Vagina (tissue), 2 donors: ENCODE measurements around the gene RHOV. TPM values are rescaled to one million over a fixed set of nuclear protein-coding genes. Genes with fewer than 3 reads are reported as not detected.

Experiments used
- DNase-seq, 2 donors: peaks; one replicate each; pipeline ENCODE4 v3.0.0-alpha.2; 2017; ENCODE audit errors: extremely low spot score in 2 of 2
- H3K27ac ChIP-seq: fragments of 200-600 bp; sonication (generic); one replicate; pipeline ENCODE4 v1.5.1; 2019
- H3K27me3 ChIP-seq: fragments of 200-600 bp; sonication (generic); one replicate; pipeline ENCODE4 v1.5.1; 2019
- H3K36me3 ChIP-seq, 2 donors: fragments of 200-600 bp; sonication (generic); one replicate each; pipeline ENCODE4 v1.5.1; 2017 to 2019
- H3K4me1 ChIP-seq: fragments of 200-600 bp; sonication (generic); one replicate; pipeline ENCODE4 v1.5.1; 2019
- H3K4me3 ChIP-seq, 2 donors: fragments of 200-600 bp; sonication (generic); 1 replicate in 1 of 2; 2 replicates in 1 of 2; pipeline ENCODE4 v1.5.1; 2016 to 2019
- H3K9me3 ChIP-seq: fragments of 200-600 bp; sonication (generic); one replicate; pipeline ENCODE4 v1.5.1; 2019
- POLR2A ChIP-seq, 2 donors: fragments of 450-650 bp; IDR thresholded peaks; one replicate each; pipeline ENCODE4 v1.6.1; 2017; ENCODE audit warnings: antibody characterized with exemption in 2 of 2, mild to moderate bottlenecking in 2 of 2, moderate library complexity in 2 of 2
- POLR2AphosphoS5 ChIP-seq, 2 donors: sonication (generic); formaldehyde crosslinking; IDR thresholded peaks; one replicate each; pipeline ENCODE4 v1.9.0; 2017; ENCODE audit warnings: antibody characterized with exemption in 2 of 2, mild to moderate bottlenecking in 2 of 2, low read depth in 1 of 2; ENCODE audit not compliant: insufficient read depth in 1 of 2
- intact Hi-C: fragments of 100-400 bp; cut with DNase I; formaldehyde crosslinking; loops from one replicate; pipeline ENCODE4 v1.15.1; 2023
- total RNA-seq: library from RNA; depleted of rRNA; stranded (reverse); fragments of >200 nt; gene quantifications from one replicate; pipeline ENCODE4 v1.2.3, GENCODE V29; 2016
- TF ChIP-seq, protein P1 (sequence below), 3 experiments: fragments of 450-650 bp in 2 of 3; fragments of 200-600 bp in 1 of 3; sonication (generic) in 1 of 3; IDR thresholded peaks; one replicate each; pipeline ENCODE4 v1.5.1; 2017 to 2019; ENCODE audit warnings: antibody characterized with exemption in 3 of 3, mild to moderate bottlenecking in 2 of 3, moderate library complexity in 2 of 3

Gene RHOV
- total RNA-seq, 1 donor from 2014 or later, result 32.9 TPM

DNA sequence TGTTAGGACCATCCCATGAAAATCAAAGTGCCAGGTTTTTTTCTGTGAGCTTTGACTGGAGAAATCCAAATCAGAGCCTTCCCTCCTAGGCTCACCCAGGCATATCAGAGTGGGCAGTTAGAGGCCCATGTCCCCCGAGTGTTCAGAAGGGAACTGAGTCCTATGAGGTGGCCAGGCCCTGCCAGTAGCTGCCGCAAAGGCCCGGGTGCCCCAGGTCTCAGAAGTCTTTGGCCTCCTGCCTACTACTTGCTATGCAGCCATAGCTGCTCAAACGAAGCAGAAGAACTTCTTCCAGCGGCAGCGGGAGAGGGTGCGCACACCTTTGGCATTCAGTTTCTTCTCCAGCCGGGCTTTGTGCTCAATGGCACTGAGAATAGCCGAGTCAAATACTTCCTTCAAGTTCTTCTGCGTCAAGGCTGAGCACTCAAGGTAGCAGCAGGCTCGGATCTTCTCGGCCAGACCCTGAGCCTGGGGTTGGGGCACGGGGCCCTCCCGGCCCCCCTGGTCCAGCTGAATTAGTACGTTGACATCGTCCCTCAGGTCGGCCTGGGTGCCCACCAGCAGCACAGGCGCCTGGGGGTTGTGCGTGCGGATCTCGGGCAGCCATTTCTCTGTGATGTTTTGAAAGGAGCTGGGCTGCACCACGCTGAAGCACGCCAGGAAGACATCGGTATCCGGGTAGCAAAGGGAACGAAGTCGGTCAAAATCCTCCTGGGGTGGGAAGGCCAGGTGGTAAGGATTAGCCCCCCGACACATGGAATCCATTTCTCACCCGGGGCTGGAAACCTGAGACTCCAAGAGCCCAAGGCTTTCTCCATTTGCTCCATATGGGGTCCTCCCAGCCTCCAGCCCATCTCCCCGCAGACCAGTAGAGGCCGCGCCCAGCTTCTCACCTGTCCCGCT lies 992 bp downstream of the RHOV start:
- intact Hi-C loops, result no loop called here
- peak overlapping the region; percentile 69 for H3K27ac ChIP-seq
- no peak for TF ChIP-seq POLR2AphosphoS5 (IDR thresholded peaks at IDR 0.05; ENCODE audit: insufficient read depth in 1 of 2, low read depth in 1 of 2)
- no peak for DNase-seq
- H3K36me3 ChIP-seq, result no peaks in the 10 kb centered on the region
- H3K9me3 ChIP-seq, result no peaks in the 10 kb centered on the region
- peak overlapping the region; percentile 47 to 59 for H3K4me3 ChIP-seq
- peaks cover 16% of the 10 kb centered on the region for H3K4me1 ChIP-seq
- no peaks in the 10 kb centered on the region for H3K27me3 ChIP-seq

DNA sequence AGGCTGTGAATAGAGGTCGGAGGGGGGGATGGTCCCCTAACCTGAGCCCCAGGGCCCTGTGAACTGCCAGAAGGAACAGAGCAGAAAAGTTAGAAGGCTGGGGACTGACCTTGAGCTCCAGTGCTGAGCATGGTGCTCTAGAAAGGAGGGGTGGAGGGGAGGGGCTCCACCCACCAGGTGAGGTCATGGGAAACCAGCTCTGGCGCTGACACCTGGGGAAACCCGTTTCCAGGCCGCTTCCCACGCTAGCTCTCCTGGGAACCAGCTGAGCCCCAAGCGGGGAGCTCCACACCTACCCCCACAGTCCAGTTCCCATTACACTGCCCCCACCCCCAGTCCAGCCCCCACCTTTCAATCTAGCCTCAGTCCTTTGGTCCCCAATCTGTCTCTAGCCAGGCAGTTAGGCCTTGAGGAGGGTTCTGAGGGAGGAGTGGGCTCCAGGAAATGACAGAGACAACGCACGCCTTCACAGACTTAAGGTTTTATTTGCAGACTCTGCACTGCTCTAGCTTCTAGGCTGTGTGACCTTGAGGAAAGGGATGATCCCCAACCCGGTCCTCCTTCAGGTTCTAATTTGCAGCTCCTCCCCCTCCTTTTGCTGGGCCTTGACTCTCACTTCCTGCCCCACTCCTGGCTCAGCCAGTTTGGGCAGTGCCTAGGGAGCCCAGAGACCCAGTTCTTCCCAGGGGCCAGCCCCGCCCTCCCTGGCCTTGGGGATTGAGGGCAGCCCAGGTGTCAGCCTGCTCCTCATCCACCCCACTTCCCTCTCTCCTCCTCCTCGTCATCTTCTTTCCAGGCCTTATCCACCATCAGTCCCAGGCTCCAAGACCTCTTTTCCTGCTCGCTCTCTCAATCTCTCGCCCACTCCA lies 2.1 kb downstream of the RHOV start:
- Histone ChIP-seq H3K4me1 (peaks cover 16% of the 10 kb centered on the region), H3K36me3 (no peaks in the 10 kb centered on the region), H3K27me3 (no peaks in the 10 kb centered on the region), H3K9me3 (no peaks in the 10 kb centered on the region), H3K4me3 (peak overlapping the region in 1 of 2 donors; percentile 47), H3K27ac (peak overlapping the region; percentile 69)
- DNase-seq, result no peak
- TF ChIP-seq POLR2AphosphoS5 (IDR thresholded peaks at IDR 0.05; ENCODE audit: insufficient read depth in 1 of 2, low read depth in 1 of 2) (peak in 1 of 2 donors; percentile 40), POLR2A (IDR thresholded peaks at IDR 0.05) (no peak)
- TF ChIP-seq, protein P1, sequence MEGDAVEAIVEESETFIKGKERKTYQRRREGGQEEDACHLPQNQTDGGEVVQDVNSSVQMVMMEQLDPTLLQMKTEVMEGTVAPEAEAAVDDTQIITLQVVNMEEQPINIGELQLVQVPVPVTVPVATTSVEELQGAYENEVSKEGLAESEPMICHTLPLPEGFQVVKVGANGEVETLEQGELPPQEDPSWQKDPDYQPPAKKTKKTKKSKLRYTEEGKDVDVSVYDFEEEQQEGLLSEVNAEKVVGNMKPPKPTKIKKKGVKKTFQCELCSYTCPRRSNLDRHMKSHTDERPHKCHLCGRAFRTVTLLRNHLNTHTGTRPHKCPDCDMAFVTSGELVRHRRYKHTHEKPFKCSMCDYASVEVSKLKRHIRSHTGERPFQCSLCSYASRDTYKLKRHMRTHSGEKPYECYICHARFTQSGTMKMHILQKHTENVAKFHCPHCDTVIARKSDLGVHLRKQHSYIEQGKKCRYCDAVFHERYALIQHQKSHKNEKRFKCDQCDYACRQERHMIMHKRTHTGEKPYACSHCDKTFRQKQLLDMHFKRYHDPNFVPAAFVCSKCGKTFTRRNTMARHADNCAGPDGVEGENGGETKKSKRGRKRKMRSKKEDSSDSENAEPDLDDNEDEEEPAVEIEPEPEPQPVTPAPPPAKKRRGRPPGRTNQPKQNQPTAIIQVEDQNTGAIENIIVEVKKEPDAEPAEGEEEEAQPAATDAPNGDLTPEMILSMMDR (IDR thresholded peaks at IDR 0.05), result no peak
- intact Hi-C loops, result no loop called here

DNA sequence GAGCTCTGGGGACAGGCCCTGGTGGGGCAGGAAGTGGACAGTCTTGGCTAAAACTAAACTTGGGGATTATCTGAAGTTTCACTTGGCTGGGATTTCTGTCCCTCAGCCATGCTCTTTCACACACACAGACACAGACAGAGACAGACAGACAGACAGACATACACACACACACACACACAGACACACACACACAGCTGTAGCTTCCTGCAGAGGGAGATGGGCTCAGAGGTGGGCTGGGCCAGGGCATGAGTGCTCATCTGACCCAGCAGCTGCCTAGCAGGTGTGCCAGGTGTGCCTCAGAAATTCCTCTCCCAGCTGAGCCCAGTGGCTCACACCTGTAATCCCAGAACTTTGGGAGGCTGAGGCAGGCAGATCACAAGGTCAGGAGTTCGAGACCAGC lies 3.3 kb downstream of the RHOV start:
- H3K36me3 ChIP-seq, result no peaks in the 10 kb centered on the region
- TF ChIP-seq, protein P1 (IDR thresholded peaks at IDR 0.05), result no peak
- TF ChIP-seq POLR2AphosphoS5 (IDR thresholded peaks at IDR 0.05; ENCODE audit: insufficient read depth in 1 of 2, low read depth in 1 of 2) (no peak), POLR2A (IDR thresholded peaks at IDR 0.05) (no peak)
- H3K27ac ChIP-seq, result peak overlapping the region; percentile 69
- no peak for DNase-seq
- H3K4me1 ChIP-seq, result peaks cover 16% of the 10 kb centered on the region
- H3K27me3 ChIP-seq, result no peaks in the 10 kb centered on the region
- H3K9me3 ChIP-seq, result no peaks in the 10 kb centered on the region
- intact Hi-C loops, result no loop called here
- H3K4me3 ChIP-seq, result no peak overlapping the region

DNA sequence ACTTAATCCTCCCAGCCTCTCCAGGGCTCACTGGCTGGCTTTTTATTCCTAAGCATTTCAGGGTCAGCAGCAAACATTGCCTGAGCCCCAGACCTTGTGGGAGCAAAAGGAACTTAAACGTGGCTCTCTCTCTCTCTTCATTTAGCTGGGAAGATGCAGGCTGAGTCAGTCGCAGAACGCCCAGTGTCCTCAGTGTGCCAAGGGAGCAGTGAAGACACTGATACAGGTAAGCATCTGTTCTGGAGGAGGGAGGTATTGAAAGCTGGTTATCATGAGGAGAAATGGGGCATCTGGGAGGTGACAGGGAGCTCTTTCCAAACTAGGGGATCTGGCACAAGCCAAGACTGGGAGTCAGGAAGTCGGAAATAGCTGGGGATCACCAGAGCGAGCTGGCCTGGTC lies 4.3 kb downstream of the RHOV start:
- Histone ChIP-seq H3K9me3 (no peaks in the 10 kb centered on the region), H3K36me3 (no peaks in the 10 kb centered on the region), H3K27ac (peak overlapping the region; percentile 69), H3K4me1 (peaks cover 15% of the 10 kb centered on the region), H3K4me3 (no peak overlapping the region), H3K27me3 (no peaks in the 10 kb centered on the region)
- no peak for DNase-seq
- intact Hi-C loops, result no loop called here
- no peak for TF ChIP-seq POLR2A (IDR thresholded peaks at IDR 0.05)
- no peak for TF ChIP-seq POLR2AphosphoS5 (IDR thresholded peaks at IDR 0.05; ENCODE audit: insufficient read depth in 1 of 2, low read depth in 1 of 2)
- TF ChIP-seq, protein P1 (IDR thresholded peaks at IDR 0.05), result no peak

DNA sequence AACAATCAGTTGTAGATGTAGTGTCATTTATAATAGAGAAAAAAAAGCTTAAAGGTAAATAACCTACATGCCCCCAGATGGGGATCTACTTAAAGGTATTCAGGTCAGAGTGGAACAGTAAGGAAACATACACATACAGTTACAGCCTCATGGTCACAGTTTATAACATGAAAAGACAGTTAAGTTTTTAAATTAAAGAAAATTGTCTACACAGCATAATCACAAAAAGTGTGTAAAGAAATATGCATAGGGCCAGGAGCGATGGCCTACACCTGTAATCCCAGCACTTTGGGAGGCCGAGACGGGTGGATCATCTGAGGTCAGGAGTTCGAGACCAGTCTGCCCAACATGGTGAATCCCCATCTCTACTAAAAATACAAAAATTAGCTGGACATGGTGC lies 6.8 kb downstream of the RHOV start:
- no peak overlapping the region for H3K27ac ChIP-seq
- DNase-seq, result no peak
- no peaks in the 10 kb centered on the region for H3K27me3 ChIP-seq
- TF ChIP-seq POLR2AphosphoS5 (IDR thresholded peaks at IDR 0.05; ENCODE audit: insufficient read depth in 1 of 2, low read depth in 1 of 2) (no peak), POLR2A (IDR thresholded peaks at IDR 0.05) (no peak)
- TF ChIP-seq, protein P1 (IDR thresholded peaks at IDR 0.05), result no peak
- H3K4me1 ChIP-seq, result no peaks in the 10 kb centered on the region
- intact Hi-C loops, result no loop called here
- no peaks in the 10 kb centered on the region for H3K36me3 ChIP-seq
- H3K9me3 ChIP-seq, result no peaks in the 10 kb centered on the region
- H3K4me3 ChIP-seq, result no peak overlapping the region
